Measurements from ENCODE around the gene OLFM1. TPM values are rescaled to one million over a fixed set of nuclear protein-coding genes. Genes with fewer than 3 reads are reported as not detected.
"Not testable (repeated sequence)": the region's sequence is repeated elsewhere in the genome, so short reads cannot be mapped to it uniquely, and the experiment has no call there.

The OLFM1 gene
- total and polyA plus RNA-seq, 4 experiments from 2014 or later = not detected

DNA sequence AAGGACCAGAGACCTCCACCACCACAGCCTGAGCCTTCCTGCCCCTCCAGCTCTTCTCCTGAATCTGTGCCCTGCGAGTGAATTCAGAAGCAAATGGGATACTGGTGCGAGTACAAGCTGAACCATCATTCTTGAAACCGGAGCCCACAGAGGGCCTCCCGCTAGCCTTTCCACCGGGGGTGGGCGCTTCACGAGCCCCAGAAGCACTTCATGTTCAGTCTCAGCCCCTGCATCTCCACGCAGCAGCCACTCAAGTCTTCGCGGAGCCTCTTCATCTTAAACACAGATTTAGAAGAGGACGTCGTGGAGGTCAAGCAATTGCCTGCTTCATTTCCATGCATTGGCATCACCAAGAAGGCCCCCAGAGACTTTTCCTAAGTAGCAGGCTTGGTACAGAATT lies 26.0 kb upstream of the OLFM1 start:
- Histone ChIP-seq H3K9me3 (ENCODE audit: control insufficient read depth in 1 of 2, low read length in 2 of 2) (no peaks in the 10 kb centered on the region), H3K4me3 (ENCODE audit: low read length in 2 of 2) (no peak overlapping the region), H3K36me3 (ENCODE audit: insufficient read depth, low read length) (no peaks in the 10 kb centered on the region), H3K27me3 (ENCODE audit: insufficient read depth, low read length) (no peaks in the 10 kb centered on the region), H3K27ac (ENCODE audit: low read depth, low read length) (no peak overlapping the region), H3K4me1 (ENCODE audit: insufficient read depth, low read length) (no peaks in the 10 kb centered on the region)
- Mint-ChIP-seq H3K36me3 (peaks cover 0 to 4% of the 10 kb centered on the region in 2 donors), H3K4me3 (no peak overlapping the region), H3K27ac (no peak overlapping the region), H3K9me3 (peaks cover 0 to 29% (median 14%) of the 10 kb centered on the region in 8 donors), H3K27me3 (peaks cover 13 to 18% of the 10 kb centered on the region in 2 donors), H3K4me1 (no peaks in the 10 kb centered on the region)
- intact Hi-C loops (cut with micrococcal nuclease) = no loop called here
- ChIA-PET POLR2A (ENCODE audit: partially characterized antibody) (no interaction called here), CTCF (ENCODE audit: partially characterized antibody) (no interaction called here)
- DNase-seq = no peak

DNA sequence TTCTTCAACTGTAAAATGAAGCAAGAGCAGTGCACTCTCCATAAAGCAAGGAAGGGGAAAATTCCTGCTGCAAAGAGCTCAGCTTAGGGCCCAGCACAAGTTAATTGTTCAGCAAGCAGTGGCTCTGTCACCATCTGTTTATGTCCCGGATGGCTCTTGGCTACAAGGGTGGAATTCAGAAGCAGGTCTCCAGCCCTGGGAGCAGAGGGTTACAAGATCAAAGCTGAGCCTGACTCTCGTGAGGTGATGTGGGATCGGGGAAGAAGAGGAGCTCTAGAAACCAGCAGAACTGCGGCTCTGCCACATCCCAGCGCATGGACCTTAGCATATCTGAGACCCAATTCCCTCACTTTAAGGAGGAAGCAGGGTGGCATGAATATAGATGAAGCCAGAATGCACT lies 25.2 kb upstream of the OLFM1 start:
- Mint-ChIP-seq H3K27ac (no peak overlapping the region), H3K4me1 (no peaks in the 10 kb centered on the region), H3K4me3 (no peak overlapping the region), H3K9me3 (peaks cover 0 to 29% (median 14%) of the 10 kb centered on the region in 8 donors), H3K27me3 (peaks cover 13 to 18% of the 10 kb centered on the region in 2 donors), H3K36me3 (peaks cover 0 to 4% of the 10 kb centered on the region in 2 donors)
- H3K9me3 ChIP-seq (ENCODE audit: control insufficient read depth in 1 of 2, low read length in 2 of 2) = no peaks in the 10 kb centered on the region
- H3K27me3 ChIP-seq (ENCODE audit: insufficient read depth, low read length) = no peaks in the 10 kb centered on the region
- H3K4me3 ChIP-seq (ENCODE audit: low read length in 2 of 2) = no peak overlapping the region
- ChIA-PET CTCF (ENCODE audit: partially characterized antibody) (no interaction called here), POLR2A (ENCODE audit: partially characterized antibody) (no interaction called here)
- DNase-seq = no peak
- no peaks in the 10 kb centered on the region for H3K36me3 ChIP-seq (ENCODE audit: insufficient read depth, low read length)
- intact Hi-C loops (cut with micrococcal nuclease) = no loop called here
- H3K27ac ChIP-seq (ENCODE audit: low read depth, low read length) = no peak overlapping the region
- H3K4me1 ChIP-seq (ENCODE audit: insufficient read depth, low read length) = no peaks in the 10 kb centered on the region

DNA sequence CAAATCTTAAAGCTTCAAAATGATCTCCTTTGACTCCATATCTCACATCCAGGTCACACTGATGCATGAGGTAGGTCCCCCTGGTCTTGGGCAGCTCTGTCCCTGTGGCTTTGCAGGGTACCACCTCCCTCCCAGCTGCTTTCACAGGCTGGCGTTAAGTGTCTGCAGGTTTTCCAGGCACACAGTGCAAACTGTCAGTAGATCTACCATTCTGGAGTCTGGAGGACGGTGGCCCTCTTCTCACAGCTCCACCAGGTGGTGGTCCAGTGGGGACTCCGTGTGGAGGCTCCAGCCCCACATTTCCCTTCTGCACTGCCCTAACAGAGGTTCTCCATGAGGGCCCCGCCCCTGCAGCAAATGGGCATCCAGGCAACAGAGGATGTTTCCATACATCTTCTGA lies 24.0 kb upstream of the OLFM1 start:
- not testable (repeated sequence) for H3K36me3 Mint-ChIP-seq

DNA sequence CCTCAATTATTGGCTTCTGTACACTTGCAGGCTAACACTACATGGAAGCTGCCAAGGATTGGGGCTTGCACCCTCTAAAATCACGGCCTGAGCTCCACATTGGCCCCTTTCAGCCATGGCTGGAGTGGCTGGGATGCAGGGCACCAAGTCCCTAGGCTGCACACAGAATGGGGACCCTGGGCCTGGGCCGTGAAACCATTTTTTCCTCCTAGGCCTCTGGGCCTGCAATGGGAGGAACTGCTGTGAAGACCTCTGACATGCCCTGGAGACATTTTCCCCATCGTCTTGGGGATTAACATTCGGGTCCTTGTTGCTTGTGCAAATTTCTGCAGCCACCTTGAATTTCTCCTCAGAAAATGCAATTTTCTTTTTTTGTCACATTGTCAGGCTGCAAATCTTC lies 23.6 kb upstream of the OLFM1 start:
- H3K27me3 ChIP-seq (ENCODE audit: insufficient read depth, low read length); H3K27ac ChIP-seq (ENCODE audit: low read depth, low read length); H3K4me3 ChIP-seq (ENCODE audit: low read length in 2 of 2); H3K4me3 Mint-ChIP-seq; H3K9me3 ChIP-seq (ENCODE audit: control insufficient read depth in 1 of 2, low read length in 2 of 2); H3K27ac Mint-ChIP-seq; H3K36me3 ChIP-seq (ENCODE audit: insufficient read depth, low read length); POLR2A ChIA-PET (ENCODE audit: partially characterized antibody); DNase-seq; H3K4me1 ChIP-seq (ENCODE audit: insufficient read depth, low read length); intact Hi-C loops (cut with micrococcal nuclease); H3K4me1 Mint-ChIP-seq; CTCF ChIA-PET (ENCODE audit: partially characterized antibody); H3K36me3 Mint-ChIP-seq: not testable (repeated sequence)
- Mint-ChIP-seq H3K27me3 (peaks cover 13 to 22% of the 10 kb centered on the region in 2 donors), H3K9me3 (peaks cover 0 to 29% (median 14%) of the 10 kb centered on the region in 8 donors)

More for the DNA sequence above, 24.0 kb upstream of the OLFM1 start:
- H3K4me1 Mint-ChIP-seq; POLR2A ChIA-PET (ENCODE audit: partially characterized antibody); H3K27ac ChIP-seq (ENCODE audit: low read depth, low read length); intact Hi-C loops (cut with micrococcal nuclease); H3K4me3 Mint-ChIP-seq; H3K4me1 ChIP-seq (ENCODE audit: insufficient read depth, low read length); CTCF ChIA-PET (ENCODE audit: partially characterized antibody); H3K36me3 ChIP-seq (ENCODE audit: insufficient read depth, low read length); H3K4me3 ChIP-seq (ENCODE audit: low read length in 2 of 2); H3K27me3 ChIP-seq (ENCODE audit: insufficient read depth, low read length); DNase-seq; H3K9me3 ChIP-seq (ENCODE audit: control insufficient read depth in 1 of 2, low read length in 2 of 2); H3K27ac Mint-ChIP-seq: not testable (repeated sequence)
- Mint-ChIP-seq H3K27me3 (peaks cover 13 to 22% of the 10 kb centered on the region in 2 donors), H3K9me3 (peaks cover 0 to 29% (median 14%) of the 10 kb centered on the region in 8 donors)

DNA sequence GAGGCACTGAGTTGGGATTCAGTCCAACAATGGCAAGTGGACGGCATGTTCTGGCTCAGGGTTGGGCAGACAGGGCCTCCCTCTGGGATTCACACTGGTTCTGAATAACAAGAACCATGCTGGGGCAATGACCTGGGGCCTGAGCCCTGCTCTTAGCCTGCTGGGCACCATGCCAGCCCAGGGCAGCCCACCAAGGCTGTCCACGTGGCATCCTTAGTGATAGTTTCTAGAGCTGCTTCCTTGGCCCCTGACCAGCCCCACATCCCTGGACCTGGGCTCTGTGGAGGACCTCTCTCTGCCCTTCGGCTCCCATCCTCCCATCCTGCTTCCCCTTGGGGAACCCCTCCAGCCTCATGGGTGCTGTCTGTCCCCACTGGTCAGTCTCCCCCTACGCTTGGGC lies 22.3 kb upstream of the OLFM1 start:
- Mint-ChIP-seq H3K27me3 (peaks cover 18 to 22% of the 10 kb centered on the region in 2 donors), H3K4me3 (no peak overlapping the region), H3K4me1 (no peaks in the 10 kb centered on the region), H3K9me3 (peaks cover 0 to 29% (median 14%) of the 10 kb centered on the region in 8 donors), H3K36me3 (peaks cover 0 to 4% of the 10 kb centered on the region in 2 donors), H3K27ac (no peak overlapping the region)
- ChIA-PET CTCF (ENCODE audit: partially characterized antibody) (no interaction called here), POLR2A (ENCODE audit: partially characterized antibody) (no interaction called here)
- H3K27ac ChIP-seq (ENCODE audit: low read depth, low read length) = no peak overlapping the region
- H3K4me1 ChIP-seq (ENCODE audit: insufficient read depth, low read length) = no peaks in the 10 kb centered on the region
- intact Hi-C loops (cut with micrococcal nuclease) = no loop called here
- DNase-seq = no peak
- no peaks in the 10 kb centered on the region for H3K9me3 ChIP-seq (ENCODE audit: control insufficient read depth in 1 of 2, low read length in 2 of 2)
- no peaks in the 10 kb centered on the region for H3K36me3 ChIP-seq (ENCODE audit: insufficient read depth, low read length)
- no peak overlapping the region for H3K4me3 ChIP-seq (ENCODE audit: low read length in 2 of 2)
- H3K27me3 ChIP-seq (ENCODE audit: insufficient read depth, low read length) = no peaks in the 10 kb centered on the region

DNA sequence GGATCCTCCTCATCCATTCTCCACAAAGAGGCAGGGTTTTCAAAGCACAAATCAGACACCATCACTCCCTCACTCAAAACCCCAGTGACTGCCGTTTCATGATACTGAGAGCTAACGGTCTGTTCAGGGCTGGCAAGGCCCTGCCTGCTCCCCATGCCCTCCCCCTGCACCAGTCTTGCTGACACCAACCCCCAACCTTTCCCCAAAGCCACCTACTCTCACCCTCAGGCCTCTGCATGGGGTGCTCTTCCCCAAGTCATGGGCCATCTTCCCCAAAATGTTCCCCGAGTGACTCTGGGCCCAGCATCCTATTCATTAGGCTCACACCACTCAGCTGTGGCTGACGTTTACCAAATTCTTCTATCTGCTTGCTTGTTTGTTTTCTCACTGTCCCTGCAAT lies 21.7 kb upstream of the OLFM1 start:
- H3K9me3 Mint-ChIP-seq = peaks cover 0 to 29% (median 14%) of the 10 kb centered on the region in 8 donors
- no peak for DNase-seq
- peaks cover 0 to 4% of the 10 kb centered on the region in 2 donors for H3K36me3 Mint-ChIP-seq
- no peak overlapping the region for H3K4me3 Mint-ChIP-seq
- peaks cover 18 to 19% of the 10 kb centered on the region in 2 donors for H3K27me3 Mint-ChIP-seq
- H3K27ac Mint-ChIP-seq = no peak overlapping the region
- ChIA-PET CTCF (ENCODE audit: partially characterized antibody) (no interaction called here), POLR2A (ENCODE audit: partially characterized antibody) (no interaction called here)
- intact Hi-C loops (cut with micrococcal nuclease) = no loop called here
- Histone ChIP-seq H3K27ac (ENCODE audit: low read depth, low read length) (no peak overlapping the region), H3K27me3 (ENCODE audit: insufficient read depth, low read length) (no peaks in the 10 kb centered on the region), H3K36me3 (ENCODE audit: insufficient read depth, low read length) (no peaks in the 10 kb centered on the region), H3K9me3 (ENCODE audit: control insufficient read depth in 1 of 2, low read length in 2 of 2) (no peaks in the 10 kb centered on the region), H3K4me1 (ENCODE audit: insufficient read depth, low read length) (no peaks in the 10 kb centered on the region), H3K4me3 (ENCODE audit: low read length in 2 of 2) (no peak overlapping the region)
- H3K4me1 Mint-ChIP-seq = no peaks in the 10 kb centered on the region

DNA sequence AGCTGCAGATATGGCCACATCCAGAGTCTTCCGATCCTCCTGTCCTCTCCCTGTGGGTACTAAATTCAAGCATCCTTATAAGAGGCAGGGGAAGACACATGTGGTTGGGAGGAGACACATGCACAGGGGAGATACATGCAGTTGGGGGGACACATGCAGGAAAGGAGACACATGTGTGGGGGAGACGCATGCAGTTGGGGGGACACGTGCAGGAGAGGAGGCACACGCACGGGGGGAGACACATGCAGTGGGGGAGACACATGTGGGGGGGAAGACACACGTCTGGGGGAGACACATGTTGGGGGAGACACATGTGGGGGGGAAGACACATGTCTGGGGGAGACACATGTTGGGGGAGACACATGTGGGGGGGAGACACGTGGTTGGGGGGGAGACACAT lies 21.2 kb upstream of the OLFM1 start:
- Histone ChIP-seq H3K4me3 (ENCODE audit: low read length in 2 of 2) (no peak overlapping the region), H3K27ac (ENCODE audit: low read depth, low read length) (no peak overlapping the region), H3K36me3 (ENCODE audit: insufficient read depth, low read length) (no peaks in the 10 kb centered on the region), H3K27me3 (ENCODE audit: insufficient read depth, low read length) (no peaks in the 10 kb centered on the region), H3K9me3 (ENCODE audit: control insufficient read depth in 1 of 2, low read length in 2 of 2) (no peaks in the 10 kb centered on the region), H3K4me1 (ENCODE audit: insufficient read depth, low read length) (no peaks in the 10 kb centered on the region)
- Mint-ChIP-seq H3K27ac (no peak overlapping the region), H3K9me3 (peaks cover 0 to 29% (median 14%) of the 10 kb centered on the region in 8 donors), H3K36me3 (peaks cover 0 to 4% of the 10 kb centered on the region in 2 donors), H3K27me3 (peaks cover 18 to 19% of the 10 kb centered on the region in 2 donors), H3K4me3 (no peak overlapping the region), H3K4me1 (no peaks in the 10 kb centered on the region)
- POLR2A ChIA-PET (ENCODE audit: partially characterized antibody) = no interaction called here
- DNase-seq = no peak
- intact Hi-C loops (cut with micrococcal nuclease) = no loop called here
- CTCF ChIA-PET (ENCODE audit: partially characterized antibody) = no interaction called here

DNA sequence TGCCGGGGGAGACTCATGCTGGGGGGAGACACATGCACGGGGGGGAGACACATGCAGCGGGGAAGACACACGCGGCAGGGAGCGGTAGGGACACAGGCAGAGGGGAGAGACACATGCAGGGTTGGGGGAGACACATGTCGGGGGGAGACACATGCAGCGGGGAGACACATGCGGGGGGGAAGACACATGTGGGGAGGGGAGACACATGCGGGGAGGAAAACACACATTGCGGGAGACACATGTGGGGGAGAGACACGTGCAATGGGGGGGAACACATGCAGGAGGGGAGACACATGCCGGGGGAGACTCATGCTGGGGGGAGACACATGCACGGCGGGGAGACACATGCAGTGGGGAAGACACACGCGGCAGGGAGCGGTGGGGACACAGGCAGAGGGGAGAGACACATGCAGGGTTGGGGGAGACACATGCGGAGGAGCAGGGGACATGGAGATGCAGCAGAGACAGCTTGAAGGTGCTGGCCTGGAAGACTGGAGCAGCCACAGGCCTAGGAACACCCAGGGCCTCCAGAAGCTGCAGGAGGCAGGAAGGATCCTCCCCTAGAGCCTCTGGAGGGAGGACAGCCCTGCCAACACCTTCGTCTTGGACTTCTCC lies 20.3 kb upstream of the OLFM1 start:
- Histone ChIP-seq H3K27ac (ENCODE audit: low read depth, low read length) (no peak overlapping the region), H3K4me1 (ENCODE audit: insufficient read depth, low read length) (no peaks in the 10 kb centered on the region), H3K27me3 (ENCODE audit: insufficient read depth, low read length) (no peaks in the 10 kb centered on the region), H3K4me3 (ENCODE audit: low read length in 2 of 2) (no peak overlapping the region), H3K9me3 (ENCODE audit: control insufficient read depth in 1 of 2, low read length in 2 of 2) (no peaks in the 10 kb centered on the region), H3K36me3 (ENCODE audit: insufficient read depth, low read length) (no peaks in the 10 kb centered on the region)
- Mint-ChIP-seq H3K36me3 (peaks cover 0 to 4% of the 10 kb centered on the region in 2 donors), H3K27ac (no peak overlapping the region), H3K4me3 (no peak overlapping the region), H3K27me3 (peaks cover 18 to 19% of the 10 kb centered on the region in 2 donors), H3K9me3 (peaks cover 0 to 29% (median 14%) of the 10 kb centered on the region in 8 donors), H3K4me1 (no peaks in the 10 kb centered on the region)
- CTCF ChIA-PET (ENCODE audit: partially characterized antibody) = no interaction called here
- intact Hi-C loops (cut with micrococcal nuclease) = no loop called here
- POLR2A ChIA-PET (ENCODE audit: partially characterized antibody) = no interaction called here
- DNase-seq = no peak

Data from CD4-positive, alpha-beta memory T cell (primary cell).